Effector CD4-positive, alpha-beta T cell (primary cell): ENCODE data around the gene ACP2.

ENCODE experiments used
- DNase-seq: peaks from one replicate; pipeline ENCODE4 v3.0.0-alpha.2; 2020
- total RNA-seq: gene quantifications from one replicate; lab custom pipeline; 2026; lab: John Stamatoyannopoulos, UW

ACP2 gene, protein sequence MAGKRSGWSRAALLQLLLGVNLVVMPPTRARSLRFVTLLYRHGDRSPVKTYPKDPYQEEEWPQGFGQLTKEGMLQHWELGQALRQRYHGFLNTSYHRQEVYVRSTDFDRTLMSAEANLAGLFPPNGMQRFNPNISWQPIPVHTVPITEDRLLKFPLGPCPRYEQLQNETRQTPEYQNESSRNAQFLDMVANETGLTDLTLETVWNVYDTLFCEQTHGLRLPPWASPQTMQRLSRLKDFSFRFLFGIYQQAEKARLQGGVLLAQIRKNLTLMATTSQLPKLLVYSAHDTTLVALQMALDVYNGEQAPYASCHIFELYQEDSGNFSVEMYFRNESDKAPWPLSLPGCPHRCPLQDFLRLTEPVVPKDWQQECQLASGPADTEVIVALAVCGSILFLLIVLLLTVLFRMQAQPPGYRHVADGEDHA
- total RNA-seq = 17.3 reads per million, percentile 43 among the genes with 10 or more reads in this experiment

DNA sequence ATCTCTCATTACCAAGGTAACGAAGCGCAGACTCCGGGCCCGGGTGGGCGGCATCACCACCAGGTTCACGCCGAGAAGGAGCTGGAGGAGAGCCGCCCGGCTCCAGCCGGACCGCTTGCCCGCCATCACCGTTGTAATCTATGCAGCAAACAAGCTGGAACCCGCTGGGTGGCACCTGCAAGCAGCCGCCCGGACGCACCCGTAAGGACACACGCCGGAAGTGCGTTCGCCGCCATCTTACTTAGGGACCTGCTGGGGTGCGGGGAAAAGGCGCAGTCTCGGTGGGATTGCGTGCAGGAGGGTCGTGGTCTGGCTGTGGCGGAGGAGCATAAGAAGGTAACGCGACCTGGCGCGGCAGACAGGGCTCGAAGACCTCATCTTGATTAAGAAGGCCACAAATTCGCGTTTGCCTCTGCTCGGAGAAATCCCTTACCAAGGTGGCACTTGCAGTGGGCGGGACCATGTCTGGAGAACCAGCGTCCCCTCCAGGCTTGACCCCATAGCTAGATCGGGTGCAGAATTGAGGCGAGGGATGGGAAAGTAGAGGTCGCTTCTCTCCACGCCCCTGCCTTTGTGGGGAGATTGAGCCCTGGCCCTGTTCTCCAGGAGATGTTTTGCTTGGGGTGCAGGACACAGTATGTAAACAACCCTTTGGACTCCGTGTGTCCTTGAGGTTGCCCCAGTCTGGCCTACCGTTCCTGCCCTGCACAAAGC, at the start of gene ACP2:
Gene ACP2 (minus strand): TSS at position 151 of the 714 bp plus-strand sequence. CDS start 25 bp downstream, at position 126.
- DNase-seq = peak; percentile 80

DNA sequence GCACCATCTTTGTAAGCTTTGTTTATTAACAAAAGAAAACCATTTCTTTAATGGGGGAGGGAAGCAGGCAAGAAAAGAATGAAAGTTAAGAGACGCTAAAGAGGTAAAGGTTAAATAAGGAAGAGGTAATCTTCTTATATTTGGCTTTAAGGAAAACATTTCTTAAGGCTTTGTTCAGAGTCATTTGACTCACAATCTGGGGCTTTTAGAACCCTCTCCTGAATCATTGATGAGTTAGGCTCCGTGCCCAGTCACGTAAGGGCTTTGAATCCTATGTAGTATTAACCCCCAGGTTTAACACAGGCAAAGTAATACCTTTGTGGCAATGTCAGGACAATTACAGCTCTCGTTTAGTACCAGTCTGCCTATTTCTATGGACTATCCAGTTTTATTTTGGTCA, 47.4 kb upstream of the ACP2 start:
- DNase-seq = no peak

DNA sequence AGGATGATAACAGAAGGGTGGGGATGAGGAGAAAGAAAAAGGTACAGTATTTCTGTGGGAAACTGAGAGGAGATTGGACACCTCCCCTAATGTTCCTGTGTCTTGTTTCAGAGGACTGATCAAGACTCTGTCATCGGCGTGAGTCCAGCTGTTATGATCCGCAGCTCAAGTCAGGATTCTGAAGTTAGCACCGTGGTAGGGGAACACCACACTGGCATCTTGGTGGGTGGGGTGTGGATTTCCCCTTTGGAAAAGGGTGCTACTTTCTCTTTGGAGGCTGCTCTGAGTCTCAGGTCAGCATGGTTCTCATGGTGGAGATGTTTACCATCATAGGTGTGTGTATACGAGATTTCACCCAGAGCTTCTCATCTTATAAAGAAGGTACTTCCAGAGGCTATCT, 46.8 kb upstream of the ACP2 start:
- DNase-seq = no peak

DNA sequence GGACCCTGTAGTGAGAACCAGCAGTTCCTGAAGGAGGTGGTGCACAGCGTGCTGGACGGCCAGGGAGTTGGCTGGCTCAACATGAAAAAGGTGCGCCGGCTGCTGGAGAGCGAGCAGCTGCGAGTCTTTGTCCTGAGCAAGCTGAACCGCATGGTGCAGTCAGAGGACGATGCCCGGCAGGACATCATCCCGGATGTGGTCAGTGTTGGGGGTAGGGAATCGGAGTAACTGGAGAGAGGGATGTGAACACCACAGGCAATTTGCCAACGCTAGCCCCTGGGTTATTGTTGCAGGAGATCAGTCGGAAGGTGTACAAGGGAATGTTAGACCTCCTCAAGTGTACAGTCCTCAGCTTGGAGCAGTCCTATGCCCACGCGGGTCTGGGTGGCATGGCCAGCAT, 41.2 kb upstream of the ACP2 start:
- DNase-seq = no peak

DNA sequence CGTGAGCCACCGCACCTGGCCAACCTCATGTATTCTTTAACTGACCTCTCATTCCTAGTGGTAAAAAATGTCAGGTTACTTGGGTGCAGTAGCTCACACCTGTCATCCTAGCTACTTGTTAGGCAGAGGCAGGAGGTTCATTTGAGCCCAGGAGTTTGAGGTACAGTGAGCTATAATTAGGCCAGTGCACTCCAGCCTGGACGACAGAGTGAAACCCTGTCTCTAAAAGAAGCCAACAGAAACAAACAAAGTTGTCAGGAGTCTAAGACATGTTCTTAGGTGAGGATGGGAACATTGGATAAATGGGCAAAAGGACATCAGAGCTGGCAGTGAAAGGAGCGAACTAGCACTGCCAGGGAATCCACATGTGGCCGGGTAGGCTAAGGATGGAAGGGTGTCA, 39.5 kb upstream of the ACP2 start:
- DNase-seq = no peak

DNA sequence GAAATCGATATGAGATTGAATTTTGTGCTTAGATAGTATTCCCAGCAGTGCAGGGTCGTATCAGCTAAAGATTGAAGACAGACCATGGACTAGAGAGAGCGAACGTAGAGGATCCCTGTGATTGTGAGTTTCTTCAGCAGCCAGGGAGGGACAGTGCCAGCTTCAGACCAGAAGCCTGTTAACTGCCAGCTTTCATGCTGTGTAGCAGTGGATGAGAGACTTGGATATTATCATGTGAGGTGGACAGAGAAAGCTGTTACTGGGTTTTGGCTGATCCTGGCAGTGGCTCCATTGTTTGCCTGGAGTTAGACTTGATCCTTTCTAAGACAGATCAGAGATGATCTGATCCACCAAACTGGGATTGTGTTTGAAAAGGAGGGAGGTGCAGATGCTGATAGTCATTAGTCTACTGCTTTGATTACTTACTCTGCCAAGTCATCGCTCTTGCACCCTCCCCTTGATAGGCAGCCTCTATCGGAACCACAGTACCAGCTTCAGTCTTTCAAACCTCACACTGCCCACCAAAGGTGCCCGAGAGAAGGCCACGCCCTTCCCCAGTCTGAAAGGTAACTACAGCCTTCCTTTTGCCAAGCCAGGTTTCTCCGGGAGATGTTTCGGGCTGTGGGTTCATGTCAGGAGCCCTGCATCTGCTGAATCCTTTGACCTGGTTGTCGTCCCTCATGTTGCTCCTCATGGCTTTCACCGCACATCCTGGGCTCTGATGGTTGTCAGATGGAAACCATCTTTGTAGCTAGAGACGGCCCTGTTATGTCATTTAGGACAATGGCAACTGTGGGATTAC, 37.6 kb upstream of the ACP2 start:
- DNase-seq = no peak

DNA sequence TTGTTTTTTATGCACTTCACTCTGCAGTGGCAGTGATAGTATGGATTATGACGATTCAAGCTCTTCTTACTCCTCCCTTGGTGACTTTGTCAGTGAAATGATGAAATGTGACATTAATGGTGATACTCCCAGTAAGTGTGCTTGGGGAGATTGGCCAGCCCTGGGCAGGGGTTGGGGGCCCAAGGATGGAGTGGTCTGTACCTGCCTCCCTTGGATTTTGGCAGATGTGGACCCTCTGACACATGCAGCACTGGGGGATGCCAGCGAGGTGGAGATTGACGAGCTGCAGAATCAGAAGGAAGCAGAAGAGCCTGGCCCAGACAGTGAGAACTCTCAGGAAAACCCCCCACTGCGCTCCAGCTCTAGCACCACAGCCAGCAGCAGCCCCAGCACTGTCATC, 35.5 kb upstream of the ACP2 start:
- DNase-seq = no peak

DNA sequence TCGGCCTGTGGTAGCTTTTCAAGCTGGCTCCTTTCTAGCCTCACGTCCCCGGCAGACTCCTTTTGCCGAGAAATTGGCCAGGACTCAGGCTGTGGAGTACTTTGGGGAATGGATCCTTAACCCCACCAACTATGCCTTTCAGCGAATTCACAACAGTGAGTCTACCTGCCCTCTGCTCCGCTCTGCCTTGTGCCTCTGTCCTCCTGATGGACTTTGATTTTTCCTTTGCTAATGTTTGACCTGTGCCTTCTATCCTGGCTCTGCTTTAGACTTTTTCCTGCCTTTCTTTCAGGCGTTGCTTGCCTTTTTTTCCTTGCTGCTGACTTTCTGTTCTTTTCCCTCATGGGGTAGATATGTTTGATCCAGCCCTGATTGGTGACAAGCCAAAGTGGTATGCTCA, 33.8 kb upstream of the ACP2 start:
- no peak for DNase-seq

DNA sequence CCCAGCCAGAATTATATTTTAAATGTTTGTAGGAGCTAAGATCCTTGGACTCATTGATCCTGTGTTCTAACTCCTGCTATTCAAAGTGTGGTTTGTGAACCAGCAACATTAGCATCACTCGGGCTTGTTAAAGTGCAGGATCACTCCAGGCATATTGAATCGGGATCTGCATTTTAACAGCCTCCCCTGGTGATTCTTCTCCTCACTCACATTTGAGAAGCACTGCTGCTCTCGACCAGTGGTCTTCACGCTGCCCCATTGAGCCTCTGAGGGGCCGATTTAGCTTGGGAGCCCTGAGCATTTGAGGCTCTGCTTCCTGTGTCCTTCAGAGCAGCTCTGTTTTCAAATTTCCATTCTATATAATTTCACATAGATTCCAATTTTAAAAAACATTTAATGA, 32.2 kb upstream of the ACP2 start:
- no peak for DNase-seq

DNA sequence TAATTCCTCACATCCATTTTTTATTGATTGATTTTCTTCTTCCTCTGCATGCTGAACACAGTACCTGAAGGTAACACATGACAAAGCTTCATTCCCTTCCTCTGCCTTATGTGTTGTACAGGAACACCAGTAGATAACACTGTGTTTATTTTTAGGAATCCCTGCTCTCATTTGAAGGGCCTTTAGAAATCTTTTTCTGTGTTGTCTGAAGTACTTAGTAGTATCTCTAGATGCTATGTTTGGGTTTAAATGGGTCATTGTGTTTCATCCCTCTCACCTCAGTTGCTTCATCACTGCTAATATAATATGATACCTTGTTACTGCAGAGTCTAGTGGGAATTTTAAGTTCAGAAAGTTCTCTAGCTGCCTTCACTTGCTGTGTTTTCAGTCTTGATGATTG, 31.5 kb upstream of the ACP2 start:
- no peak for DNase-seq

DNA sequence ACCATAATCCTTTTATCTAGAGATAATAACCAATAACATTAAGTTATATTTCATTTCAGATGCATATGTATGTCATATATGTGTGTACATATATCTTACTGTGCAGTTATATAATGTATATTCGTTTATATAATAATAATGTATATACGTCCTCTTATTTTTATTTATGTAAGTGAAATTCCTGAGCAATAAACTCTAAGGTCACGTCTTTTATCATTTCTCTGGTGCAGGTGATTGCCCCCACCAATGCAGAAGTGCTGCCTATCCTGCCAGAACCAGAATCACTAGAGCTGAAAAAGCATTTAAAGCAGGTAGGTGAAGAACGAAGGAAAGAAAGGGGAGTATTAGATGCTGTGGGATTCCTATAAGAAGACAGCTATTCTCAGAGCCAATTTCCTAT, 30.2 kb upstream of the ACP2 start:
- no peak for DNase-seq

DNA sequence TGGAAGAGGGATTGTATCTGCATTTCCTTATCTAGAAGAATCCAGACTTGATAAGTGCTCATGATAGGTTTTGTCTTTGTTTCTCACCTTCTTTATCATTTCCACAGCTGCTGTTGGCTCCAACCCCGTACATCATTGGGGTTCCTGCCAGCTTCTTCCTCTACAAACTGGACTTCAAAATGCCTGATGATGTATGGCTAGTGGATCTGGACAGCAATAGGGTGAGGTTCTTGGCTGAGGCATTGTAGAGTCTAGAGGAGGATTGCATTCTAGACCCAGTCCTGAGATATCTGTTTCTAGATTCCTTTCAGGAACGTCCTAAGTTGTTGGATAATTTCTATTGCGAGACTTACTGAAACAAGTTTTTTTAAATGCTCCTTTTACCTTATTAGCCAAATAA, 29.4 kb upstream of the ACP2 start:
- no peak for DNase-seq

DNA sequence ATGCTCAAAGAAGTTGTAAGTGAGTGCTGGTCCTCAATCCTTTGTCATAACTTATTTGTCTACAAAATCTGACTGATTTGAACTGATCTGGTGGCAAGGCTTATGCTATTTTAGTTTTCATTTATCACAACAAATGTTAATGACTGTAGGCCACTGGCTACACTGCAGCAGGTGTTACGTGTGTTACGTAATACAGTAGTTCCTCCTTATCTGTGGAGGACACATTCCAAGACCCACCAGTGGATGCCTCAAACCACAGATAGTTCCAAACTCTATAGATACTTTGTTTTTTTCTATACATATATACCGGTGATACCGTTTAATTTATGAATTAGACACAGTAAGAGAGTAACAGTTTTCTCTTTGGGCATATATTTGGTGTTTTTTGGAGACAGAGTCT, 28.3 kb upstream of the ACP2 start:
- DNase-seq = no peak

DNA sequence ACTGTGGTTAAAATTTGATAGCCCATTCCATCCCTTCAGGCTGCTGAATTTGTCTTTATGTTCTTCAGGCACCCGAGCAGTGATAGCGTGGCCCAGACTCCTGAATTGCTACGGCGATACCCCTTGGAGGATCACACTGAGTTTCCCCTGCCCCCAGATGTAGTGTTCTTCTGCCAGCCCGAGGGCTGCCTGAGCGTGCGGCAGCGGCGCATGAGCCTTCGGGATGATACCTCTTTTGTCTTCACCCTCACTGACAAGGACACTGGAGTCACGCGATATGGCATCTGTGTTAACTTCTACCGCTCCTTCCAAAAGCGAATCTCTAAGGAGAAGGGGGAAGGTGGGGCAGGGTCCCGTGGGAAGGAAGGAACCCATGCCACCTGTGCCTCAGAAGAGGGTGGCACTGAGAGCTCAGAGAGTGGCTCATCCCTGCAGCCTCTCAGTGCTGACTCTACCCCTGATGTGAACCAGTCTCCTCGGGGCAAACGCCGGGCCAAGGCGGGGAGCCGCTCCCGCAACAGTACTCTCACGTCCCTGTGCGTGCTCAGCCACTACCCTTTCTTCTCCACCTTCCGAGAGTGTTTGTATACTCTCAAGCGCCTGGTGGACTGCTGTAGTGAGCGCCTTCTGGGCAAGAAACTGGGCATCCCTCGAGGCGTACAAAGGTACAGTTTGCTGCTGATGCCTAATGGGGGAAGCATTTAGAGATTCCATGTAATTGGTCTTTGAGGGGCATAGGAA, 26.1 kb upstream of the ACP2 start:
- DNase-seq = no peak

DNA sequence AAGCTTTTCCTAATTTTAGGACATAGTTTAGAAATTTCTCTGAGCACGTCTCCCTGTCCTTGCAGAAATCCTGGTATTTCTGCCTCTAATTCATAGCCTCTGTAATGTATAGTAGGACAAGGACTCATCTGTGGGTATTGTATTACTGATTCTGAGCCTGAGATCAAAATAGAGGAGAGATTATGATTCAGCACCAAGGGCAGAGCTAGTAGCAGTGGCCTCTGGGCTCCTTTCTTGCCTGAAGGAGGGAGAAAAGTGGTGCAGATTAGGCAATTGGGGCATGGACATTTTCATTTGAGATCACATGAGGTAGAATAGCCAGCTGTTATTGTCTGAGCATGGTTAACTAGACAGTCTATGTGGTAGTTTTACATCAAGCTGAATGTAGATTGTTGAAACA, 24.1 kb upstream of the ACP2 start:
- DNase-seq = no peak

DNA sequence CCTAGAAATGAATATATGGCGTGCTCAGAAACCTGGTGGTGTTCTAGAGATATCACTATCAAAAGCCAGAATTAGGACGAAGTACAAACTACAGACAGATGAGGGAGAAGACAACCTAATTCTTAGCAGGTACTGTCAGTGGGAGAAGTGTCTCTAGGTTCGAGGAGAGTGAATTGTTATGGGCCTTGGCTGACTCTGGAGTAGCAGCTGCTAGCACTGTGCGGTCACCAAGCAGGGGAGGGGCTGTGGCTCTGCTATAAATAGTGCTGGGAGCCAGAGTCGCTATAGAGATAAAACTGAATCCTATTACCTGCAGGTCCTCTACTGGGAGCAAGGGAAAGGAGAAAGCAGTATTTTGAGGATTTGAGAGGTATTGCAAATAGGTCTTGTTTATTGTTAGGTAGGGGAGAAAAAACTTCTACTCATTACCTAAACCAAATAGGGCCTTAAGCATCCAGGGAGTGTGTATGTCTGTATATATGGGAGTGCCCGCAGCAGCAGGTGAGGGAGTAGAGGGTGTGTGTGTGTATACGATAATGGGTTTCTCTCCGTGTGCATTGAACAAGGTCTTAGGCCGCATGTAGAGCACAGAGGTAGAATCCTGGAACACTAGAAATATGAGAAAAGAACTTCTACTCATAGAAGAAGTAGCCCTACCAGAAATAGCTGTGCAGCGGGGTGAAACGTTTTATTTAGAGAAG, 23.5 kb upstream of the ACP2 start:
- DNase-seq = no peak

DNA sequence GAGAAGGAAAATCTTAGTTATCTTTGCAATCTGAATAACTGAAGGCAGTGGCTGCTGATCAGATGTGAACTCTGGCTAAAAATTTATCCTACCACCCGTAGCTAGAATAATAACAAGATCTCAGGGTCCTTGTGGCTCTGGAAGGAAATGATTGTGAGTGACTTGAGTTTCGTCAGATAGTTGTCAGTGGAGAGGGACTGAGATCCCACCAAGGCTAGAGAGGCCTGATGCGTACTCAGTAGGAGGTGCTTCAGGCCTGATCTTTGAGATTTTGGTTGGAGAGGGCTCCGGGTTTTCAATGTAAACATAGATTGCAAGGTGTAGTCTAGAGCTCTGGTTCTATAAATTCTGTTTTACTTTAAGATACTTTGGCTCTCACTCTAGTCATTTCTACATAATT, 22.7 kb upstream of the ACP2 start:
- no peak for DNase-seq

DNA sequence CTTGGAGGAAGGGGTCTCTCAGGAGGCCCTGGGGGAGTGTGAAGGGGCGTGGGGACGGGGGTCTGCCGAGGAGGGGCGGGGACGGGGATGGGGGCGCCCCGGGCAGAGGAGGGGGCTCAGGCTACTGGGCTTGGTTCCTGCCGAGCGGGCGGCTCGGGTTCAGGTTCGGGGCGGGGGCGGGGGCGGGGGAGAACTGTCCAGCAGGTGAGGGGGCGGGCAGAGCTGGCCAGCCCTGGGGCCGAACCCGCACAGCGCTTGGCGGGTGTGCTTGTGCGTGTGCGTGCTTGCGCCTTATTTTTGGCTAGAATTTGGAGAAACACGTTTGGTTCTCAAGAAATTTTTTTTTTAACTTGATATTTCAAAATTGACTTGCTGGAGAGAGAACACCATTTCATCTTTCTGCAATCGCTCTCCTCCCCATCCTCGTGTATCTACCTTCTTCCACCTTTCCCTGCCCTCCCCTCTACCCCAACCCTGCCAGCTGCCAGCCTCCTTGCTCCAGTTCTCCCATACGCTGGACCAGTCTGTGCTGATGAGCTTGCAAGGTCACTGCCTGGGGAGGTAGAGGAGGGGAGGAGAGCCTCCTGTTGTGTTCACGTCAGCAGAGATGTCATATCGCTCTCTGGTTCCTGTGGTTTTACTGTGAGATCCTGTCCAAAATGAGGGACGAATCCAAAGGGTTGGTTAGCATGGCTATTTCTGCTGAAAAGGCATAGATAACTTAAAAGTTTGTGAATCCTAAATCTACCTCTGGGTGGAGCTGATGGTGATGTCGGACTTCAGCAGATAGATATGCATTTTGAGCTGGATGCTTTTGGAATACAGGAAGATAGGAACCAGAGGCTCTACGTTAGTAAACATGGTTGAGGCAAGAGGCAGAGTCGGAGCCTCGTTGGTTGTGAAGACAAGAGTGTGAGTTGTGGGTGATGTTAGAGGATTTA, 22.0 kb upstream of the ACP2 start:
- peak; percentile 4 for DNase-seq

DNA sequence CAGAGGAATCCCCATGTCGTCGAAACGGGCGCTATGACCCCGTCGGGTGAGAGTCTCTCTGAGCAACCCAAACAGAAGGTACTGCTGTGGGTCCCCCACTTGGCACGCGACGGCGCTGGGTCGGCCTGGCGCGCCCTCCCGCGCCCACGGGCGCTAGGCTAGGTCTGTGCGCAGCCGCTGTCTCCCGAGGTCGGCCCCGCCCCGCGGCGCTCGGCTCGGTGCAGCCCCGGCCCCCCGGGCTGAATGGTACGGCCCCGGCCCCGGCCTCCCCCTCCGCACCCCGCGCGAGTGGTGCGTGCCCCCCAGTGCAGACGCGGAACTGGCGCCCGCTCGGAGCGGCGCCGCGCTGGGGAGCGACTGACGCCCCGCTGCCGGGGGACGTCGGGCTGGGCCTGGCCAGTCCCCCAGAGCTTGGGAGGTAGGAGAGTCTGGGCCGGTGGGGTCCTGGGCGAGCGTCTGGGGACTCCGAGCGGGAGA, 21.3 kb upstream of the ACP2 start, which contains the start of gene MADD:
Gene MADD (plus strand): TSS at position 305 of the 477 bp plus-strand sequence.
- peak; percentile 88 for DNase-seq

DNA sequence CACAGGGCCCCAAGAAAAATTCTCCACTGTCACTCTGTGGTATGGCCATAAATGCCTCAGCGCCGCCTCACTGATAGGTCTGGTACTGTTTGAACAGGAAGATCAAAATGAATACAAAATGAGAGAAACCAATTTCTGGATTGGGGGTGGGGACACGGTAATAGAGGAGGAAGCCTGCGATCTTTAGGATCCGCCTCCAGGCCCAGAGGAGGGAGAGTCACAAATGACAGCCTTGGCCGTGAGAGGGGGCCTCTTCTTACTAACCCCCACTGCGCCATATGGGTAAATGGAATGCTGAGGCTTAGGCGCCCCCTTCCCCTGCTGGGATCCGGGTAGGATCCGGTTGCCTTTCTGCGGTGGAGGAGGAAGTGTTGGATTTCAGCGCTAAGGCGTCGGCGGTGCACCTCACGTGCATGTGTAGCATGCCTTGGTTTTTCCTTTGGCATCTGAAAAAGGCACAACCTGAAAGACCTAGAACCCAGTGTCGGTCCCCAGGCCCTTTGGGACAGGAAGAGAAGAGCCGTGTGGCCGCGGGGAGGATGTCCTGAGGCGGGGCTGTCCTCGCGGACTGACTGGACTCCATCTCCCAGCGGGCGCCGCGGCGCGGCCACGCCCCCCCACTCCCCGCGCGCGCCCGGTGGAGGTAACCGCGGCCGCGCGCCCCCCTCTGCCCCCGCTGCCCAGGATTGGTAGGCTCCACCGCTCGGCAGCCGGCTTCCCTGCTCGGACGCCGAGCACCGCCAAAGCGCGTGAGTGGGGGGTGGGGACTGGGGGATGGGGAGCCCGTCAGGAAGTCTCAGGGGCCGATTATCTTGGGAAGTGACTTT, 20.6 kb upstream of the ACP2 start:
- peak; percentile 75 for DNase-seq
